Esophagus muscularis mucosa (tissue), 4 donors: Measurements from ENCODE around the gene BIRC6.

Source experiments
- CTCF ChIP-seq, 3 experiments: fragments of 200-600 bp in 2 of 3; fragments of 450-650 bp in 1 of 3; sonication (generic) in 2 of 3; IDR thresholded peaks; one replicate each; pipeline ENCODE4 v1.5.1; 2017 to 2019; ENCODE audit warnings: antibody characterized with exemption in 3 of 3, mild to moderate bottlenecking in 2 of 3, moderate library complexity in 1 of 3
- EP300 ChIP-seq: sonication (generic); formaldehyde crosslinking; IDR thresholded peaks from one replicate; pipeline ENCODE4 v1.6.1; 2017; ENCODE audit warnings: antibody characterized with exemption
- POLR2A ChIP-seq: fragments of 450-650 bp; IDR thresholded peaks from one replicate; pipeline ENCODE4 v1.6.1; 2017; ENCODE audit warnings: antibody characterized with exemption, moderate library complexity, mild to moderate bottlenecking, low read depth
- POLR2AphosphoS5 ChIP-seq, 2 donors: sonication (generic); formaldehyde crosslinking; IDR thresholded peaks; one replicate each; pipeline ENCODE4 v1.6.1; 2017; ENCODE audit warnings: antibody characterized with exemption in 2 of 2

GRCh38 chr2:32456808-32457207, 100.0 kb downstream of the BIRC6 start:
- TF ChIP-seq CTCF (IDR thresholded peaks at IDR 0.05) (no peak), POLR2AphosphoS5 (IDR thresholded peaks at IDR 0.05) (no peak), EP300 (no peak), POLR2A (no peak)
